Prostate gland (tissue), 2 donors: ENCODE results near the gene MAGI3. TPM values are rescaled to one million over a fixed set of nuclear protein-coding genes. Genes with fewer than 3 reads are reported as not detected.

Experiments used
- DNase-seq: peaks from one replicate; pipeline ENCODE4 v3.0.0-alpha.2; 2019; ENCODE audit warnings: low spot score
- H3K27ac ChIP-seq, 2 donors: fragments of 200-600 bp; sonication (generic); 2 replicates each; pipeline ENCODE4 v1.5.1; 2017 to 2019
- H3K27me3 ChIP-seq: fragments of 200-600 bp; sonication (generic); replicated peaks from 2 replicates; pipeline ENCODE4 v1.5.1; 2019; ENCODE audit not compliant: insufficient read depth
- H3K36me3 ChIP-seq, 2 donors: fragments of 200-600 bp; sonication (generic); 1 replicate in 1 of 2; 2 replicates in 1 of 2; pipeline versions ENCODE4 v1.5.1 to v1.8.1; 2017 to 2019
- H3K4me1 ChIP-seq: fragments of 200-600 bp; sonication (generic); replicated peaks from 2 replicates; pipeline ENCODE4 v1.5.1; 2019
- H3K4me3 ChIP-seq, 2 donors: fragments of 200-600 bp; sonication (generic); 2 replicates each; pipeline ENCODE4 v1.5.1; 2017 to 2019
- H3K9me3 ChIP-seq: fragments of 200-600 bp; sonication (generic); 2 replicates; pipeline ENCODE4 v1.5.1; 2017
- CTCF ChIP-seq, 4 experiments: fragments of 200-600 bp in 2 of 4; fragments of 450-650 bp in 2 of 4; sonication (generic) in 2 of 4; IDR thresholded peaks; 1 replicate in 3 of 4; 2 replicates in 1 of 4; pipeline ENCODE4 v1.5.1; 2016 to 2019; ENCODE audit warnings: antibody characterized with exemption in 4 of 4, mild to moderate bottlenecking in 2 of 4, moderate library complexity in 2 of 4
- POLR2A ChIP-seq: fragments of 450-650 bp; IDR thresholded peaks from one replicate; pipeline ENCODE4 v1.6.1; 2016; ENCODE audit warnings: antibody characterized with exemption, mild to moderate bottlenecking
- POLR2AphosphoS5 ChIP-seq: sonication (generic); formaldehyde crosslinking; IDR thresholded peaks from one replicate; pipeline ENCODE4 v1.6.1; 2017; ENCODE audit warnings: antibody characterized with exemption
- WGBS: methylation state at CpG from one replicate; pipeline ENCODE4 v1.1.5; 2018; 5-methylcytosine and 5-hydroxymethylcytosine counted together
- intact Hi-C: fragments of 100-400 bp; cut with DNase I; formaldehyde crosslinking; loops from one replicate; pipeline ENCODE4 v1.14.2; 2022
- total RNA-seq, 2 donors: library from RNA; depleted of rRNA; stranded (reverse); fragments of >200 nt; gene quantifications; one replicate each; pipeline ENCODE4 v1.1.0, GENCODE V29; 2016

MAGI3 gene
- total RNA-seq = 10 to 100 TPM; 20.2 to 23.2 TPM

GRCh38 chr1:113389953-113390834 is at the start of gene MAGI3:
MAGI3 (plus strand) TSS chr1:113390515; CDS start chr1:113391034, 519 bp downstream.
- no peaks in the 10 kb centered on the region for H3K4me1 ChIP-seq
- intact Hi-C loops = loop anchor here (10.0 kb wide), 1 partner anchor 285 kb away; no protein-coding TSS in a partner anchor
- under 1% methylated on average over 89 of the region's 89 CpGs for WGBS

GRCh38 chr1:113353580-113353979 is 36.7 kb upstream of the MAGI3 start:
- 81% methylated on average over 2 of the region's 2 CpGs for WGBS
- intact Hi-C loops = no loop called here

More at GRCh38 chr1:113389953-113390834, at the start of gene MAGI3:
- H3K9me3 ChIP-seq = no peaks in the 10 kb centered on the region
- H3K36me3 ChIP-seq = no peaks in the 10 kb centered on the region
- peak; percentile 80 for TF ChIP-seq POLR2AphosphoS5
- peak; percentile 86 for TF ChIP-seq POLR2A
- TF ChIP-seq CTCF (IDR thresholded peaks at IDR 0.05) = no peak
- H3K27me3 ChIP-seq = no peaks in the 10 kb centered on the region
- peak within 1 kb of the TSS; percentile 90 to 94 for H3K27ac ChIP-seq
- peak within 1 kb of the TSS; percentile 96 to 97 for H3K4me3 ChIP-seq
- DNase-seq = peak; percentile 97

GRCh38 chr1:113363935-113364334 is 26.4 kb upstream of the MAGI3 start:
- no peaks in the 10 kb centered on the region for H3K4me1 ChIP-seq

More at GRCh38 chr1:113353580-113353979, 36.7 kb upstream of the MAGI3 start:
- no peak for DNase-seq
- Histone ChIP-seq H3K4me3 (no peak overlapping the region), H3K27me3 (no peaks in the 10 kb centered on the region), H3K9me3 (no peaks in the 10 kb centered on the region), H3K4me1 (no peaks in the 10 kb centered on the region), H3K36me3 (no peaks in the 10 kb centered on the region), H3K27ac (no peak overlapping the region)
- TF ChIP-seq POLR2AphosphoS5 (no peak), POLR2A (no peak), CTCF (IDR thresholded peaks at IDR 0.05) (no peak)

GRCh38 chr1:113369040-113369439 is 21.3 kb upstream of the MAGI3 start:
- intact Hi-C loops = no loop called here
- Histone ChIP-seq H3K27me3 (no peaks in the 10 kb centered on the region), H3K36me3 (no peaks in the 10 kb centered on the region), H3K27ac (no peak overlapping the region), H3K4me3 (no peak overlapping the region), H3K4me1 (no peaks in the 10 kb centered on the region), H3K9me3 (no peaks in the 10 kb centered on the region)
- no peak for DNase-seq
- TF ChIP-seq POLR2A = no peak
- no peak for TF ChIP-seq POLR2AphosphoS5
- TF ChIP-seq CTCF (IDR thresholded peaks at IDR 0.05) = no peak

More at GRCh38 chr1:113363935-113364334, 26.4 kb upstream of the MAGI3 start:
- Histone ChIP-seq H3K4me3 (no peak overlapping the region), H3K27me3 (no peaks in the 10 kb centered on the region), H3K27ac (no peak overlapping the region), H3K9me3 (no peaks in the 10 kb centered on the region), H3K36me3 (no peaks in the 10 kb centered on the region)
- intact Hi-C loops = no loop called here
- 46% methylated on average over 3 of the region's 3 CpGs for WGBS
- no peak for TF ChIP-seq POLR2A
- TF ChIP-seq POLR2AphosphoS5 = no peak
- TF ChIP-seq CTCF (IDR thresholded peaks at IDR 0.05) = no peak
- DNase-seq = no peak

GRCh38 chr1:113369699-113370098 is 20.6 kb upstream of the MAGI3 start:
- intact Hi-C loops = no loop called here
- TF ChIP-seq POLR2A = no peak
- WGBS = 96% methylated on average over 1 of the region's 1 CpG
- Histone ChIP-seq H3K36me3 (no peaks in the 10 kb centered on the region), H3K4me3 (no peak overlapping the region), H3K27me3 (no peaks in the 10 kb centered on the region), H3K9me3 (no peaks in the 10 kb centered on the region), H3K27ac (no peak overlapping the region), H3K4me1 (no peaks in the 10 kb centered on the region)
- DNase-seq = no peak
